Activated naive CD8-positive, alpha-beta T cell treated with anti-CD3 and anti-CD28 coated beads for 36 hours (primary cell): Measurements from ENCODE around the gene XYLT1. TPM values are rescaled to one million over a fixed set of nuclear protein-coding genes. Genes with fewer than 3 reads are reported as not detected.
A peak's percentile ranks its signal among the peaks of the same experiment; 100 is the strongest.
"Not testable (repeated sequence)": the region's sequence is repeated elsewhere in the genome, so short reads cannot be mapped to it uniquely, and the experiment has no call there.

Source experiments
- DNase-seq: peaks from one replicate; pipeline ENCODE4 v3.0.0; 2021
- H3K27ac Mint-ChIP-seq: one replicate; pipeline ENCODE4 v1.8.0; 2022; ENCODE audit warnings: mild to moderate bottlenecking, moderate library complexity, mixed read lengths
- H3K27me3 Mint-ChIP-seq: one replicate; pipeline ENCODE4 v1.8.0; 2022; ENCODE audit warnings: mild to moderate bottlenecking, mixed read lengths
- H3K36me3 Mint-ChIP-seq: one replicate; pipeline ENCODE4 v1.8.0; 2021; ENCODE audit warnings: mild to moderate bottlenecking, mixed read lengths
- H3K4me1 Mint-ChIP-seq: one replicate; pipeline ENCODE4 v1.8.0; 2021; ENCODE audit warnings: mixed read lengths
- H3K4me3 Mint-ChIP-seq: one replicate; pipeline ENCODE4 v1.8.0; 2022; ENCODE audit warnings: mild to moderate bottlenecking, moderate library complexity, mixed read lengths
- H3K9me3 Mint-ChIP-seq: one replicate; pipeline ENCODE4 v1.8.0; 2022; ENCODE audit warnings: mixed read lengths
- total RNA-seq, 2 experiments: library from RNA; stranded (reverse); gene quantifications; one replicate each; pipeline ENCODE4 v1.2.3, GENCODE V29; 2021

The XYLT1 gene
- total RNA-seq, 2 experiments from 2014 or later = 4.1 to 4.6 TPM

DNA sequence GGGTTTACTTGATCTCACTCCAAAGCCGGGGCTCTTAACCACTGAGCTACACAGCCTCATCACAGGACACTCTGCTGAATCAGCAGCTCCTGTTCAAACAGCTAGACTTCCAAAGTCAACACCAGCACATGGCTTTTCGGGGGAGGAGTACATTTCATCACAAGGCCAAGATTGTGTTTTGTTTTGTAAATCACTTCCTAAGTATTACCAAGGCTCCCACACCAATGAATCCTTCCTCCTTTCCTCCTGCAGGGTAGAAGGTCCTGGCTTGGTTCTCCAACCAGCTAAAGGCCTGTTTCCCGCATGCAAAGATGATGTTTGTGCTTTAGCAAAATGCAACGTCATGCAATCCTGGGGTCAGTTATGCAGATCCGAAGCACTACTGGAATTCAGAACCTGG lies 152.5 kb downstream of the XYLT1 start:
- Mint-ChIP-seq H3K9me3 (peaks cover 3% of the 10 kb centered on the region), H3K4me3 (no peak overlapping the region), H3K4me1 (peaks cover 17% of the 10 kb centered on the region), H3K27me3 (no peaks in the 10 kb centered on the region), H3K36me3 (peaks cover 11% of the 10 kb centered on the region), H3K27ac (no peak overlapping the region)
- no peak for DNase-seq

DNA sequence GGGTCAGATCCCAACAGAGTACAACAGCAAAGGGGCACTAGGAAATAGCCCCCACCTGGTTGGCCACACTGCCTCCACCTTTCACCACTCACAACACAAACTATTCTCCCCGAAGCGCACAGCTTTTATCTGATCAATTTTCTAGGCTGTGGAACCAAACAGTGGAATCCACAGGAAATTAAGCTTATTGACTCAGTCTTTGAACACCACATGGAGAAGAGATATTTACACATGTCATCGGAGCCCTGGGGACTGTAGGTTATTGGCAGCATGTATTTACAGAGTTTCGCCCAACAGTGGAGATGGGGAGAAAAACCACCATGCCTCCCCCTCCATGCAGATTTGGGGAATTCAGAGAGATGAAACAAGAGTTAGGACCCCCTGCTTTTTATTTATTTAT lies 154.8 kb downstream of the XYLT1 start:
- H3K9me3 Mint-ChIP-seq = peaks cover 5% of the 10 kb centered on the region
- no peak overlapping the region for H3K27ac Mint-ChIP-seq
- peaks cover 14% of the 10 kb centered on the region for H3K36me3 Mint-ChIP-seq
- H3K4me1 Mint-ChIP-seq = peaks cover 25% of the 10 kb centered on the region
- no peaks in the 10 kb centered on the region for H3K27me3 Mint-ChIP-seq
- no peak overlapping the region for H3K4me3 Mint-ChIP-seq
- DNase-seq = no peak

- Mint-ChIP-seq H3K36me3 (peaks cover 13% of the 10 kb centered on the region), H3K4me3 (no peak overlapping the region), H3K9me3 (peaks cover 5% of the 10 kb centered on the region), H3K27ac (no peak overlapping the region), H3K4me1 (peaks cover 29% of the 10 kb centered on the region), H3K27me3 (no peaks in the 10 kb centered on the region)
- DNase-seq = no peak
Observed at GRCh38 chr16:17313793-17314547, 156.8 kb downstream of the XYLT1 start.

- H3K27me3 Mint-ChIP-seq = no peaks in the 10 kb centered on the region
- peaks cover 11% of the 10 kb centered on the region for H3K36me3 Mint-ChIP-seq
- DNase-seq = no peak
- H3K9me3 Mint-ChIP-seq = peaks cover 5% of the 10 kb centered on the region
- no peak overlapping the region for H3K27ac Mint-ChIP-seq
- no peak overlapping the region for H3K4me3 Mint-ChIP-seq
- peaks cover 29% of the 10 kb centered on the region for H3K4me1 Mint-ChIP-seq
Observed at GRCh38 chr16:17313085-17313611, 157.6 kb downstream of the XYLT1 start.

DNA sequence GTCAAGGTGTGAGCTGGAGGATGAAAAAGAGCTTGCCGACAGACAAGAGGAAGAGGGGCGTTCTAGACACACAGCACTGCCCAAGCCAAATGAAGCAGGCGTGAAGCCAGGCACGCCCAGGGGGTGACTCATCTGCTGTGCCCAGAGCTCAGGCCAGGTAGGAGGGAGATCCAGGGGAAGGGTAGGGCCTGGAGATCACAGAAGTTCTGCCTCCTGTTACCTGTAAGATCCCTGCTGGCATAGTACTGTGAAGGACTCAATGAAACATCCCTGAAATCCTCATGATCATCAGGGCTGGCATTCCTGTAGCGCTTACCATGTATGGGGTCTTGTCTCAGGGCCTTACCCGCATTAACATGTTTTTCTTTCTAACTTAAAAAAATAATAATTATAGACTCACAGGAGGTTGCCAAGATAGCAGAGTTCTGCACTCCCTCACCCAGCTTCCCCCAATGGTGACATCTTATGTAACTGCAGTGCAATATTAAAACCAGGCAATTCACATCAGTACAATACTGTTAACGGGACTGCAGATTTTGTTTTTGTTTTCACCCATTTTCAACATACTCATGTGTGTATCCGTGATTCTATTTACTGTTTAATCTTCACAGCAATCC lies 158.6 kb downstream of the XYLT1 start:
- Mint-ChIP-seq H3K9me3 (peaks cover 5% of the 10 kb centered on the region), H3K4me3 (no peak overlapping the region), H3K4me1 (peaks cover 29% of the 10 kb centered on the region), H3K27ac (no peak overlapping the region), H3K36me3 (peaks cover 8% of the 10 kb centered on the region), H3K27me3 (no peaks in the 10 kb centered on the region)
- DNase-seq = no peak

DNA sequence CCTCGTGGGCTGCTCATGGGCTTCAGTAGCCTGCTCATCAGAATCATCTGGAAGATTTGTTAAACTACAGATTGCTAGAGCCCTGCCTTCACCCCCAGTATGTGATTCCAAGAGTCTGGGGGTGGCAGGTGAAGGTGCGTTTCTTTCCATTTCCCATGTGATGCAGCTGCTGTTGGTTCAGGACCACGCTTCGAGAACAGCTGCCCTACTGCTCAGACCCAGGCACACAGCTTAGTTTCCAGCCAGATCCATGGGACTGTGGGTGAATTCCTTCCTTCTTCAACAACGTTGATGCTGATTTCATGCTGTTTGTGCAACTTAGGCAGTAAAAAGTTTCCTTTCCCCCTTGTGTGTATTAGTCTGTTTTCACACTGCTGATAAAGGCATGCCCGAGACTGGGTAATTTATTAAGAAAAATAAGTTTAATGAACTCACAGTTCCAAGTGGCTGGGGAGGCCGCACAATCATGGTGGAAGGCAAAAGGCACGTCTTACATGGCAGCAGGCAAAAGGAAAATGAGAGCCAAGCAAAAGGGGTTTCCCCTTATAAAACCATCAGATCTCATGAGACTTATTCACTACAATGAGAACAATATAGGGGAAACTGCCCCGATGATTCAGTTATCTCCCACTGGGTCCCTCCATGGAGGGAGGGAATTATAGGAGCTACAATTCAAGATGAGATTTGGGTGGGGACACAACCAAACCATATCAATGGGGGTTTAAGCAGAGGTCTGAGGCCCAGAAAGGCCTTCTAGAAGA lies 159.2 kb downstream of the XYLT1 start:
- Mint-ChIP-seq H3K9me3 (peaks cover 5% of the 10 kb centered on the region), H3K27me3 (no peaks in the 10 kb centered on the region), H3K27ac (no peak overlapping the region), H3K4me1 (peaks cover 29% of the 10 kb centered on the region), H3K36me3 (peaks cover 8% of the 10 kb centered on the region), H3K4me3 (no peak overlapping the region)
- no peak for DNase-seq

GRCh38 chr16:17309510-17309909 lies 161.2 kb downstream of the XYLT1 start:
- H3K4me3 Mint-ChIP-seq = no peak overlapping the region
- peaks cover 7% of the 10 kb centered on the region for H3K36me3 Mint-ChIP-seq
- H3K27me3 Mint-ChIP-seq = no peaks in the 10 kb centered on the region
- H3K9me3 Mint-ChIP-seq = peaks cover 3% of the 10 kb centered on the region
- no peak overlapping the region for H3K27ac Mint-ChIP-seq
- DNase-seq = no peak
- peaks cover 42% of the 10 kb centered on the region for H3K4me1 Mint-ChIP-seq

- H3K4me1 Mint-ChIP-seq = peaks cover 39% of the 10 kb centered on the region
- no peak overlapping the region for H3K4me3 Mint-ChIP-seq
- no peaks in the 10 kb centered on the region for H3K27me3 Mint-ChIP-seq
- no peak overlapping the region for H3K27ac Mint-ChIP-seq
- H3K9me3 Mint-ChIP-seq = peaks cover 3% of the 10 kb centered on the region
- peaks cover 5% of the 10 kb centered on the region for H3K36me3 Mint-ChIP-seq
- DNase-seq = no peak
Observed at GRCh38 chr16:17308186-17308585, 162.6 kb downstream of the XYLT1 start.

- H3K27me3 Mint-ChIP-seq = no peaks in the 10 kb centered on the region
- no peak overlapping the region for H3K27ac Mint-ChIP-seq
- H3K4me3 Mint-ChIP-seq = no peak overlapping the region
- H3K4me1 Mint-ChIP-seq = peaks cover 44% of the 10 kb centered on the region
- DNase-seq = no peak
- peaks cover 5% of the 10 kb centered on the region for H3K36me3 Mint-ChIP-seq
- peaks cover 3% of the 10 kb centered on the region for H3K9me3 Mint-ChIP-seq
Observed at GRCh38 chr16:17307504-17307903, 163.3 kb downstream of the XYLT1 start.

GRCh38 chr16:17306745-17307144 lies 164.0 kb downstream of the XYLT1 start:
- DNase-seq = no peak
- Mint-ChIP-seq H3K27ac (no peak overlapping the region), H3K36me3 (peaks cover 2% of the 10 kb centered on the region), H3K9me3 (no peaks in the 10 kb centered on the region), H3K27me3 (no peaks in the 10 kb centered on the region), H3K4me1 (peaks cover 47% of the 10 kb centered on the region), H3K4me3 (no peak overlapping the region)

- not testable (repeated sequence) for H3K36me3 Mint-ChIP-seq, H3K9me3 Mint-ChIP-seq, DNase-seq, H3K27me3 Mint-ChIP-seq, H3K4me3 Mint-ChIP-seq
- Mint-ChIP-seq H3K27ac (peak overlapping the region; percentile 80), H3K4me1 (peaks cover 44% of the 10 kb centered on the region)
Observed at GRCh38 chr16:17306211-17306610, 164.5 kb downstream of the XYLT1 start.

GRCh38 chr16:17305694-17306093 lies 165.1 kb downstream of the XYLT1 start:
- H3K4me1 Mint-ChIP-seq = peaks cover 43% of the 10 kb centered on the region
- no peaks in the 10 kb centered on the region for H3K9me3 Mint-ChIP-seq
- H3K36me3 Mint-ChIP-seq = peaks cover 2% of the 10 kb centered on the region
- H3K4me3 Mint-ChIP-seq = no peak overlapping the region
- peak; percentile 54 for DNase-seq
- H3K27ac Mint-ChIP-seq = peak overlapping the region; percentile 80
- no peaks in the 10 kb centered on the region for H3K27me3 Mint-ChIP-seq

DNA sequence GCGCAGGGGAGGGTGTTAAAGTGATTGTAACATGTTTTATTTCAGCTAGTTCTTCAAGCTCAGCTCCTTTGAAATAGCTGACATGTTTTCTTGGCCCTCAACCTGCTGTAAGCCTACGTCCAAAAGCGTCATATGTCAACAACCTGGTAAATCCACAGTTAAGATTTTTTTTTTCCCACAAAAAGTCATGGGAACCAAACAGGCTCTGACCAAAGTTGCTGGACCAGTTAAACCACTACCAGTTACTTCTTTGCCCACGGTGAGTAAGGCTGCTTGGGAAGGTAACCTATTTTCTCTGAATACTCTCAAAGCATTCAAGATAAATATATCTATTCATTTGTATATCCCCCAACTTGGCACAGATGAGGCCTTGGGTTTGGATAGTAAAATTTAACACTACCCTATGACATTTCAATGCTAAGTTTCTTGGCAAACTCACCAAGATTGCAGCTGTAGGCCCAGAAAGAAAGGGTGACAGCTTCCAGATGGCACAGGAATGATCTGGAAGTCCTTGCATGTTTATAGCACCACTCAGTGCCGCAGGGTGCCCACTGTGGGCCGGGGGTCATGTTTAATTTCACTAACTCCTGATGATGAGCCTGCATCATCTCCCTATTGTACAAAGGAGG lies 166.2 kb downstream of the XYLT1 start:
- Mint-ChIP-seq H3K9me3 (no peaks in the 10 kb centered on the region), H3K27ac (no peak overlapping the region), H3K36me3 (peaks cover 2% of the 10 kb centered on the region), H3K4me3 (no peak overlapping the region), H3K4me1 (peaks cover 38% of the 10 kb centered on the region), H3K27me3 (no peaks in the 10 kb centered on the region)
- DNase-seq = no peak

- no peak overlapping the region for H3K27ac Mint-ChIP-seq
- H3K27me3 Mint-ChIP-seq = no peaks in the 10 kb centered on the region
- DNase-seq = no peak
- peaks cover 34% of the 10 kb centered on the region for H3K4me1 Mint-ChIP-seq
- peaks cover 2% of the 10 kb centered on the region for H3K36me3 Mint-ChIP-seq
- no peak overlapping the region for H3K4me3 Mint-ChIP-seq
- H3K9me3 Mint-ChIP-seq = no peaks in the 10 kb centered on the region
Observed at GRCh38 chr16:17304106-17304490, 166.7 kb downstream of the XYLT1 start.

GRCh38 chr16:17303101-17303500 lies 167.7 kb downstream of the XYLT1 start:
- Mint-ChIP-seq H3K27ac (no peak overlapping the region), H3K27me3 (no peaks in the 10 kb centered on the region), H3K4me1 (peaks cover 34% of the 10 kb centered on the region), H3K36me3 (peaks cover 2% of the 10 kb centered on the region), H3K4me3 (no peak overlapping the region), H3K9me3 (no peaks in the 10 kb centered on the region)
- no peak for DNase-seq
